Mucosa of stomach (tissue), 1 donor: ENCODE data around the gene TMEM37.
A peak's percentile ranks its signal among the peaks of the same experiment; 100 is the strongest.

ENCODE experiments used
- H3K27me3 ChIP-seq: one replicate; pipeline ENCODE4 v1.7.0; 2013; ENCODE audit warnings: mild to moderate bottlenecking, low read length; ENCODE audit not compliant: control insufficient read depth, insufficient read depth
- H3K36me3 ChIP-seq: one replicate; pipeline ENCODE4 v1.7.0; 2013; ENCODE audit warnings: low read length; ENCODE audit not compliant: control insufficient read depth, insufficient read depth
- H3K4me1 ChIP-seq: one replicate; pipeline ENCODE4 v1.7.0; 2013; ENCODE audit warnings: mild to moderate bottlenecking, low read length; ENCODE audit not compliant: control insufficient read depth, insufficient read depth
- H3K4me3 ChIP-seq: one replicate; pipeline ENCODE4 v1.7.0; 2013; ENCODE audit warnings: low read length
- H3K9ac ChIP-seq: one replicate; pipeline ENCODE4 v1.7.0; 2013; ENCODE audit warnings: mild to moderate bottlenecking, low read length, moderate library complexity
- H3K9me3 ChIP-seq: one replicate; pipeline ENCODE4 v1.7.0; 2013; ENCODE audit warnings: mild to moderate bottlenecking, low read length, moderate library complexity; ENCODE audit not compliant: control insufficient read depth
- donor health status: Pancreatic carcinoma.

Gene TMEM37

DNA sequence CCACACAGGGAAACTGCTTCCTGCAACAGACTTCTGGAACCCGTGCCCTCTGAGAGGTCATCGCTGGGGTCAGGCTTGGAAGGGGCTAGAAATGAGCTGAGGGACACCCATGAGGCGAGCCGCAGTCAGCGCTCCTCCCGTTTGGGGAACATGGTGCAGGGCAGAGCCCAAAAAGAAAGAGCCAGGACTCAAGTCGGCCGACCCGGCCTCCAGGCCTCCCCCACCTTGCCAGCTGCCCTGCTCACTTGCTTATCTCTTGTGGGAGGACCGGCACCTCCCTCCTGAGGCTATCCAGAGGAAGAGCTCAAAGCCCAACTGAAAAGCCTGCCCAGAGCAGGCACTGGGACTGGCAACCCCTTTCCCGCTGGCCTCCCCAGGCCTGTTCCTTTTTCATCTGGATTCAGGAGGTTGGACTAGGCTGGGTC, 49.1 kb downstream of the TMEM37 start:
- Histone ChIP-seq H3K36me3 (no peaks in the 10 kb centered on the region), H3K4me1 (peaks cover 24% of the 10 kb centered on the region), H3K9me3 (no peaks in the 10 kb centered on the region), H3K9ac (no peak overlapping the region), H3K4me3 (no peak overlapping the region), H3K27me3 (no peaks in the 10 kb centered on the region)

- Histone ChIP-seq H3K36me3 (no peaks in the 10 kb centered on the region), H3K27me3 (no peaks in the 10 kb centered on the region), H3K9ac (no peak overlapping the region), H3K4me1 (peaks cover 19% of the 10 kb centered on the region), H3K4me3 (no peak overlapping the region), H3K9me3 (no peaks in the 10 kb centered on the region)
Observed at GRCh38 chr2:119481501-119482455, 50.1 kb downstream of the TMEM37 start.

DNA sequence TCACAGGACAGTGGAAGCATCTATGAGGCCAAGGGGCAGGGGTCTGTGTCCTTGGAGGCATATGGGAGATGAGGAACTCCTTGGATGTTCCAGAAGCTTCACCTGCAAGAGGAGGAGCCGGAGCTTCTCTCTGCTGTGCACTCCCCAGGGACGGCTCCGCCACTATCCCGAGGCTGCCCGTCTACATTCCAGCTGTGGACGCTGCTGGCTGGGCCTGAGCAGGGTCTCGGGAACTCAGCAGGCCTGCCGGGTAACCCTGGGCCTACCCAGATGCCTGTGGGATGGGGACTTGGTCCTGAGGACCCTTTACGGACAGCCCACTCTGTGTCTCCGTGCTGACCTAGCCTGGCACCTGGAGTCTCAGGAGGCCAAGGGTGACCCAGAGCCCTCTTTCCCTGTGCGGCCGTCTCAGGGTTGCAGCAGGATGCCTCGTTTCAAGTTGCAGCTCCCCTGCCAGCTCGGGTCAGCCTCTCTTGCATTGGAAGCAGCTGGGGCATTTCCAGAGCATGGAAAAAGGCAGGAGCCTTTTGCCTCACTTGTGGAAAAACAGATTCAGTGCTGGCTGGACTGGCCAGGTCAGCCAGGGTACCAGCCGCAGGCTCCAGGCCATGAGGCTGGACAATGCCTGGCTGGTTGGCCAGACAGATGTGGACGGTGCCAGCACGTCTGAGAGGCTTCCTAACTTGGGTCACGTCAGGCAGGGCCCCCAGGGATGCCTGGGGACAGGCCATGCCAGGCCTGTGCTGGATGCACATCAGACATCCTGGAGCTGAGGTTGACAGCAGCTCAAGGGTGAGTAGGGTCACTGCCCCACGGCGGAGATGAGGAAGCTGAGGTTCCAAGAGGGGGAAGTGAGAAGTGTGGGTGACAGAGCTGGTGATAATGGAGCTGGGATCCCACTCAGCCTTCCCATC, 51.1 kb downstream of the TMEM37 start:
- Histone ChIP-seq H3K4me3 (no peak overlapping the region), H3K36me3 (no peaks in the 10 kb centered on the region), H3K4me1 (peaks cover 29% of the 10 kb centered on the region), H3K9me3 (no peaks in the 10 kb centered on the region), H3K9ac (no peak overlapping the region), H3K27me3 (no peaks in the 10 kb centered on the region)

- Histone ChIP-seq H3K9ac (no peak overlapping the region), H3K4me1 (peaks cover 35% of the 10 kb centered on the region)
Observed at GRCh38 chr2:119483395-119483753, 51.7 kb downstream of the TMEM37 start.

GRCh38 chr2:119483896-119484718, 52.5 kb downstream of the TMEM37 start:
- no peak overlapping the region for H3K9ac ChIP-seq
- H3K36me3 ChIP-seq: no peaks in the 10 kb centered on the region
- H3K9me3 ChIP-seq: no peaks in the 10 kb centered on the region
- no peaks in the 10 kb centered on the region for H3K27me3 ChIP-seq
- H3K4me3 ChIP-seq: no peak overlapping the region
- H3K4me1 ChIP-seq: peaks cover 43% of the 10 kb centered on the region

More at GRCh38 chr2:119483395-119483753, 51.7 kb downstream of the TMEM37 start:
- no peaks in the 10 kb centered on the region for H3K27me3 ChIP-seq
- no peak overlapping the region for H3K4me3 ChIP-seq
- H3K9me3 ChIP-seq: no peaks in the 10 kb centered on the region
- H3K36me3 ChIP-seq: no peaks in the 10 kb centered on the region

- Histone ChIP-seq H3K9me3 (no peaks in the 10 kb centered on the region), H3K4me1 (peaks cover 50% of the 10 kb centered on the region), H3K36me3 (no peaks in the 10 kb centered on the region), H3K27me3 (no peaks in the 10 kb centered on the region), H3K9ac (no peak overlapping the region), H3K4me3 (no peak overlapping the region)
Observed at GRCh38 chr2:119484834-119485233, 53.2 kb downstream of the TMEM37 start.

- no peak overlapping the region for H3K4me3 ChIP-seq
- no peaks in the 10 kb centered on the region for H3K27me3 ChIP-seq
- H3K9me3 ChIP-seq: no peaks in the 10 kb centered on the region
- H3K4me1 ChIP-seq: peaks cover 54% of the 10 kb centered on the region
- no peaks in the 10 kb centered on the region for H3K36me3 ChIP-seq
- no peak overlapping the region for H3K9ac ChIP-seq
Observed at GRCh38 chr2:119485336-119486110, 53.9 kb downstream of the TMEM37 start.

DNA sequence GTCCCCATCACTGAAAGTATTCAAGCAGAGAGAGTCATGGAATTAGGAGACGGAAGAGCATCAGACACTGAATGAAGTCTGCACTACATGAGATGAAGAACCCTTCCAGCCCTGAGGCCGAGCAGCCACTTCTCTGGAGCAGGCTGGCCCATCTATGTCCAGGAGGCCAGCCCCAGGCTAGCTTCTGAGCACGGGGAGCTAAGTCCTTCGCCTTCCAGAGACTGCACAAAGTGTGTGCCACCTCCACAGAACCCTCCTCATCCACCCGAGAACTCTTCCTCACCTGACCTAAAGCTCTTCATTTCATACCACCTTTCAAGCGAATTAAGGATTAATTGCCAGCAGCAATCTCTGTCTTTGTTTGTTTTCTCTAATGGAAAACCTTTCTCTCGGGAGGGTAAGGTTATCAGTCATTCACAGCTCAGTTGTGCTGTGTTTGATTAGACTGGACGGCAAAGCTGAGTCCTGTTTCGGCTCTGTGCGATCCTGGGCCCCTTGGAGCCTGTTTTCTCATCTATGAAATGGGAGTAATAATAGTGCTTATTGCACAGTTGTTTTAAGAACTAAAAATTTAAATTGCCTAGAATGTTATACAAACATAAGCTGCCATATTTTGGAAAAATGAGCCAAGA, 54.7 kb downstream of the TMEM37 start:
- H3K36me3 ChIP-seq: no peaks in the 10 kb centered on the region
- H3K4me1 ChIP-seq: peaks cover 53% of the 10 kb centered on the region
- no peaks in the 10 kb centered on the region for H3K9me3 ChIP-seq
- no peak overlapping the region for H3K4me3 ChIP-seq
- H3K9ac ChIP-seq: peak overlapping the region; percentile 25
- no peaks in the 10 kb centered on the region for H3K27me3 ChIP-seq

DNA sequence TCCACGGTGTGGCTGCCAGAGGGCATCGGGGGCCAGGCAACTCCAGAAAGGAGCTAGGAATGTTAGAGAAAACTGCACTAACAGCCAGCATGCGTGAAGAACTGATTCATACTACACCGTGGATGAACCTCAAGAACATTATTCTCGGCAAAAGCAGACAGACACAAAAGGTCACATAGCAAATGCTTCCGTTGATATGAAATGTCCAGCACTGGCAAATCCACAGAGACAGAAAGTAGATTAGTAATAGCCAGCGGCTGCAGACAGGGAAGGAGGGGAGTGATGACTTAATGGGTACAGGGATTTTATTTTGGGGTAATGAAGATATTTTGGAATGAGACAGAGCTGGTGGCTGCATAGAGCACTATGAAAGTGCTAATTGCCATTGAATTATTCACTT, 55.2 kb downstream of the TMEM37 start:
- Histone ChIP-seq H3K9ac (peak overlapping the region; percentile 25), H3K36me3 (no peaks in the 10 kb centered on the region), H3K4me3 (no peak overlapping the region), H3K9me3 (no peaks in the 10 kb centered on the region), H3K4me1 (peaks cover 51% of the 10 kb centered on the region), H3K27me3 (no peaks in the 10 kb centered on the region)

DNA sequence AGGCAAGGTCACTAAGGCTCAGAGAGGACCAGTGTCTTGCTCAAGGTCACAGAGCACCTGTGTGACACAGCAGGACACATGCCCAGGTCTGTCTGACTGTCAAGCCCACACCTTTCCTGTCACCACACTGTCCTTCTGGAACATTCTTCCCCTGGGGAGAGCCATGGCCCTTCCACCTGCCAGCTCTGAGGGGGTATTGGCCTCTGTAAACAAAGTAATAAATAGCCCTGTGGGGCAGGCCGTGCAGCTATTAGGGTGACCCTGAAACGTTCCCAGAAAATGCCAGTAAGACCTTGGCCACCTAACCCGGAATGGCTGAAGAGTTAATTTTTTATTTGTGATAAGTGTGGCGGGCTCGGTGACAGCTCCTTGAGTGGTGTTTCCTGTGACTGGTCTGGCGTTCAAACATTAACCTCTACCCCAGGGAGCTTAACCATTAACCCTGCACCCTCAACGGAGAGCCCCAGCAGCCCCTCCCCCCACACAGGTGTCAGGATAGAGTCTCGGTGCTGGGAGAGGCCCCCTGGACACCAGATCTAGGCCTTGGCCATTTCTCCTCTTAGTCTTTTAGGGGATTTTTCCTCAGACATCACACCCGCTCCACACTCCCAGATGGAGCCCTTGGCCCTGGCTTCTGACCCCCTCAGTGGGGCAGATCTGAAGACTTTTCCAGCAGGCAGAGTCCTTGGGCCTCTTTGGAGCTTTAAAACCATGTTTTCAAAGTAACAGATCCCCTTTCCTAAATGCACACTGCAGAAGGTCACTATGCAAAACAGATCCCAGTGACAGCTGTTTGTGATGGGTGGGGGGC, 56.0 kb downstream of the TMEM37 start:
- Histone ChIP-seq H3K9me3 (no peaks in the 10 kb centered on the region), H3K4me3 (no peak overlapping the region)

More for the DNA sequence above, 56.0 kb downstream of the TMEM37 start:
- H3K36me3 ChIP-seq: no peaks in the 10 kb centered on the region
- H3K27me3 ChIP-seq: no peaks in the 10 kb centered on the region
- H3K4me1 ChIP-seq: peaks cover 54% of the 10 kb centered on the region
- peak overlapping the region; percentile 40 for H3K9ac ChIP-seq
